Sigmoid colon (tissue), 7 donors: ENCODE data around the gene RAB14. TPM values are rescaled to one million over a fixed set of nuclear protein-coding genes. Genes with fewer than 3 reads are reported as not detected.

ENCODE experiments used
- DNase-seq: peaks from one replicate; pipeline ENCODE4 v3.0.0-alpha.2; 2019
- H3K27ac ChIP-seq, 4 donors: fragments of 200-600 bp; sonication (generic); one replicate each; pipeline ENCODE4 v1.5.1; 2016 to 2019; ENCODE audit warnings: mild to moderate bottlenecking in 1 of 4
- H3K27me3 ChIP-seq, 3 donors: fragments of 200-600 bp; sonication (generic); one replicate each; pipeline ENCODE4 v1.5.1; 2019; ENCODE audit warnings: mild to moderate bottlenecking in 1 of 3
- H3K36me3 ChIP-seq, 4 donors: fragments of 200-600 bp; sonication (generic); one replicate each; pipeline ENCODE4 v1.5.1; 2016 to 2019
- H3K4me1 ChIP-seq, 4 donors: fragments of 200-600 bp; sonication (generic); one replicate each; pipeline ENCODE4 v1.5.1; 2017 to 2019
- H3K4me3 ChIP-seq, 4 donors: fragments of 200-600 bp; sonication (generic); one replicate each; pipeline ENCODE4 v1.5.1; 2017 to 2019; ENCODE audit warnings: mild to moderate bottlenecking in 2 of 4, moderate library complexity in 1 of 4
- H3K9me3 ChIP-seq, 4 donors: fragments of 200-600 bp in 3 of 4; sonication (generic) in 3 of 4; one replicate each; pipeline versions ENCODE4 v1.5.1 to v1.6.1; 2013 to 2019
- EP300 ChIP-seq, 4 donors: sonication (generic); formaldehyde crosslinking; IDR thresholded peaks; one replicate each; pipeline ENCODE4 v1.6.1; 2017; ENCODE audit warnings: antibody characterized with exemption in 4 of 4
- POLR2A ChIP-seq, 2 donors: fragments of 450-650 bp; IDR thresholded peaks; one replicate each; pipeline ENCODE4 v1.6.1; 2016; ENCODE audit warnings: antibody characterized with exemption in 2 of 2, mild to moderate bottlenecking in 2 of 2, moderate library complexity in 2 of 2
- POLR2AphosphoS5 ChIP-seq, 4 donors: sonication (generic); formaldehyde crosslinking; IDR thresholded peaks; one replicate each; pipeline ENCODE4 v1.6.1; 2017; ENCODE audit warnings: antibody characterized with exemption in 4 of 4
- WGBS, 2 donors: extraction: QIAGEN DNeasy Blood & Tissue Kit; methylation state at CpG; one replicate each; pipeline ENCODE4 v1.1.7; 2013; 5-methylcytosine and 5-hydroxymethylcytosine counted together
- intact Hi-C: fragments of 100-400 bp; cut with DNase I; formaldehyde crosslinking; loops from one replicate; pipeline ENCODE4 v1.15.1; 2023
- polyA plus RNA-seq, 3 donors: library from polyadenylated mRNA; stranded (reverse); fragments of 200-250 nt; gene quantifications; one replicate each; pipeline ENCODE4 v1.2.3, GENCODE V29; 2013
- total RNA-seq, 4 donors: library from RNA; depleted of rRNA; stranded (reverse); fragments of >200 nt; gene quantifications; one replicate each; pipeline ENCODE4 v1.1.0, GENCODE V29; 2016
- TF ChIP-seq, protein P1 (sequence below), 4 experiments: fragments of 450-650 bp in 3 of 4; fragments of 200-600 bp in 1 of 4; IDR thresholded peaks; one replicate each; pipeline ENCODE4 v1.5.1; 2016 to 2019; ENCODE audit warnings: antibody characterized with exemption in 4 of 4, mild to moderate bottlenecking in 3 of 4, moderate library complexity in 2 of 4
- donor health status: healthy with polysubstance abuse.
- donor health status: Bipolar disorder and iron deficiency.
- donor health status: healthy.

Gene RAB14
- total and polyA plus RNA-seq, 7 donors: 28.2 to 61.7 (median 33.2) TPM

DNA sequence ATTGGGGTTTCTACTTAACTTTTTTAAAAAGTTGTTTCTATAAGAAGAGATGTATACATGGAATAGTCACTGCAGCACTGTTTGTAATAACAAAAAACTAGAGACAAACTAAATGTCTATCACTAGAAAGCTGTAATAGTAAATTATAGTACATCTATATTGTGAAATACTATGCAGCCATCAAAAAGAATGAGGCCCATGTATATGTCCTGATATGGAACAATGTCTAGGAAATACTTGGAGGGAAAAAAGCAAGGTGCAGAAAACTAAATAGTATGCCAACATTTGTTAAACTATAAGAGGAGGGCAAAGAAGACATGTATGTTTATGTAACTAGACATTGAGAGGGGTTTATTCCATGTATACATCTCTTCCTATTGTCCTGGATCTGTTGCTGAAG is 2.9 kb upstream of the RAB14 start:
- intact Hi-C loops: no loop called here

DNA sequence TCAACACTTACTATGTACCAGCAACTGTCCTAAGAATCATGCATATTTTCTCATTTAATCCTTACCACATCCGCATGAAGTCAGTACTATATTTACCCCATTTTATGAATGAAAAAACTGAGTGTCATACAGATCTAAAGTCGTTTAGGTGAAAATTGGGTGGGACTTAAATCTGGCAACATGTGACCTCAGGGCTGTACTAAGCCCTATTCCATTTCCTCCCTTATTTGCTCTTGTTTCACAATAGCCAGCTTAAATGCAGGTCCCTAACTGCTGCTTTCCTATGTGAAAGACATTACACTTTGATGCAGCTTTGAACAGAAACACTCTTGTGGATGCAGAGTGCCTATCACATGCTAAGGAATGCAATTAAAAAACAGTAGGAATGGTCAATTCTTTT is 2.5 kb upstream of the RAB14 start:
- WGBS, 2 donors: 53 to 64% methylated on average over 2 of the region's 2 CpGs
- TF ChIP-seq EP300 (IDR thresholded peaks at IDR 0.05) (no peak), POLR2AphosphoS5 (IDR thresholded peaks at IDR 0.05) (no peak), POLR2A (IDR thresholded peaks at IDR 0.05) (no peak)
- TF ChIP-seq, protein P1, sequence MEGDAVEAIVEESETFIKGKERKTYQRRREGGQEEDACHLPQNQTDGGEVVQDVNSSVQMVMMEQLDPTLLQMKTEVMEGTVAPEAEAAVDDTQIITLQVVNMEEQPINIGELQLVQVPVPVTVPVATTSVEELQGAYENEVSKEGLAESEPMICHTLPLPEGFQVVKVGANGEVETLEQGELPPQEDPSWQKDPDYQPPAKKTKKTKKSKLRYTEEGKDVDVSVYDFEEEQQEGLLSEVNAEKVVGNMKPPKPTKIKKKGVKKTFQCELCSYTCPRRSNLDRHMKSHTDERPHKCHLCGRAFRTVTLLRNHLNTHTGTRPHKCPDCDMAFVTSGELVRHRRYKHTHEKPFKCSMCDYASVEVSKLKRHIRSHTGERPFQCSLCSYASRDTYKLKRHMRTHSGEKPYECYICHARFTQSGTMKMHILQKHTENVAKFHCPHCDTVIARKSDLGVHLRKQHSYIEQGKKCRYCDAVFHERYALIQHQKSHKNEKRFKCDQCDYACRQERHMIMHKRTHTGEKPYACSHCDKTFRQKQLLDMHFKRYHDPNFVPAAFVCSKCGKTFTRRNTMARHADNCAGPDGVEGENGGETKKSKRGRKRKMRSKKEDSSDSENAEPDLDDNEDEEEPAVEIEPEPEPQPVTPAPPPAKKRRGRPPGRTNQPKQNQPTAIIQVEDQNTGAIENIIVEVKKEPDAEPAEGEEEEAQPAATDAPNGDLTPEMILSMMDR (IDR thresholded peaks at IDR 0.05): no peak
- intact Hi-C loops: no loop called here

More for the DNA sequence above, 2.9 kb upstream of the RAB14 start:
- H3K4me1 ChIP-seq: peaks cover 0 to 18% (median 17%) of the 10 kb centered on the region in 4 donors
- H3K9me3 ChIP-seq: no peaks in the 10 kb centered on the region
- TF ChIP-seq POLR2A (IDR thresholded peaks at IDR 0.05) (no peak), EP300 (IDR thresholded peaks at IDR 0.05) (no peak), POLR2AphosphoS5 (IDR thresholded peaks at IDR 0.05) (no peak)
- TF ChIP-seq, protein P1 (IDR thresholded peaks at IDR 0.05): no peak
- no peak overlapping the region for H3K27ac ChIP-seq
- no peak overlapping the region for H3K4me3 ChIP-seq
- no peak for DNase-seq
- no peaks in the 10 kb centered on the region for H3K36me3 ChIP-seq
- no peaks in the 10 kb centered on the region for H3K27me3 ChIP-seq

DNA sequence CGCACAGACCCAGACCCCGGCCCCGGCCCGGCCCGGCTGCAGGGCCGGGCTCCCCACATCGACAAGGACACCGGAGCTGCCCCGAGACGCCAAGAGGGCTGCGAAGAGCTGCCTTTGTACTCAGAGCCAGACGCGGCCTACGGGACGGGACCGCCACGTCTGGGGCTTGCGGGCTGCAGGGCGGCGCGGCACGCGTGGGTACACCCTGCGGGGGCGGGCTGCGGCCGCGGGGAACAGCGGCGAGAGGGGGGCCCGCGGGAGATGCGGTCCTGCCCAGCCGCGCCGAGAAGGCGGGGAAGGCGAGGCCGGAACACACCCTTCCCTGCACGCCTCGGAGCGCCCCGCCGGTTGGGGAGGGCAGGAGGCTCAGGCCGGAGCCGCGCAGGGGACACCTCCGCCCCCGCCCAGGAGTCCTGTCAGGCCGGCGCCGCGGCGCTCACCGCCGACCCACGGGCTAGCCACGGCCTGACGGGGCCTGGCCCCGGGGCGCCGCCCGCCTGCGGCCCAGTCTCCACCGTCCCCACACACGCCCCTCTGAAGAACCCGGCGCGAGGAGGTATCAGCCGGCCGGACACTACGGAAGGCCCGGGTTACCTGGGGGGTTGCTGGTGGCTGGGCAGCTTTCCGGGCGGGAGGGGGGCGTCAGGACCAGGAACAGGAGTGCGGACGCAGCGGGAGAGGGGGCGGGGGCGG is 478 bp downstream of the RAB14 start:
- peaks cover 0 to 52% (median 50%) of the 10 kb centered on the region in 4 donors for H3K4me1 ChIP-seq
- H3K36me3 ChIP-seq: no peaks in the 10 kb centered on the region
- intact Hi-C loops: no loop called here
- no peaks in the 10 kb centered on the region for H3K27me3 ChIP-seq
- peak overlapping the region; percentile 94 to 98 (median 96) for H3K27ac ChIP-seq
- TF ChIP-seq EP300 (IDR thresholded peaks at IDR 0.05) (no peak), POLR2AphosphoS5 (IDR thresholded peaks at IDR 0.05) (no peak), POLR2A (IDR thresholded peaks at IDR 0.05) (no peak)
- TF ChIP-seq, protein P1 (IDR thresholded peaks at IDR 0.05): no peak
- 0 to 1% methylated on average over 81 of the region's 81 CpGs for WGBS, 2 donors
- H3K4me3 ChIP-seq: peak overlapping the region; percentile 91 to 97 (median 96)
- no peaks in the 10 kb centered on the region for H3K9me3 ChIP-seq
- peak; percentile 71 for DNase-seq

More for the DNA sequence above, 2.5 kb upstream of the RAB14 start:
- Histone ChIP-seq H3K36me3 (no peaks in the 10 kb centered on the region), H3K4me1 (peaks cover 0 to 23% (median 22%) of the 10 kb centered on the region in 4 donors), H3K27ac (no peak overlapping the region), H3K27me3 (no peaks in the 10 kb centered on the region), H3K9me3 (no peaks in the 10 kb centered on the region), H3K4me3 (no peak overlapping the region)
- DNase-seq: no peak

DNA sequence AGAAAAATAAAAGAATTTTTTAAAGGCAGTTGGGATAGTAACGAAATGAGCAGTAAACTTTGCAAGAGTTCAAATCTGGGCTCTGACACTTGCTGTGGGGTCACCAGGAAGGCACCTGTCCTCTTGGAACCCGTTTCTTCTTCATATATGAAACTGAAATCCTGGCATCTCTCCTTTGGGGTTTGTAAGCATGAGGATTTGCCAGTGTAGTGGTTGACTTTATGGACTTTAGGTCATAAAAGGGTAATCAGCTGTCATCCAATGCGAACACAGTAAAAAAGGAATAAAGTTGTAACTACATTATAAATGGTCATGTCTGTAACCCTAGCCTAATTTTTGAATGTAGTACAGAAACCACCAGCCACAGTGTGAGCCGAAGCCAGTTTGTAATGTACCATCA is 1.3 kb downstream of the RAB14 start:
- no peaks in the 10 kb centered on the region for H3K27me3 ChIP-seq
- peaks cover 0 to 61% (median 55%) of the 10 kb centered on the region in 4 donors for H3K4me1 ChIP-seq
- intact Hi-C loops: no loop called here
- peak overlapping the region in 3 of 4 donors; percentile 96 to 98 (median 96) for H3K27ac ChIP-seq
- WGBS, 2 donors: 2 to 11% methylated on average over 4 of the region's 4 CpGs
- no peak for DNase-seq
- H3K9me3 ChIP-seq: no peaks in the 10 kb centered on the region
- H3K4me3 ChIP-seq: peak overlapping the region; percentile 91 to 97 (median 96)
- no peaks in the 10 kb centered on the region for H3K36me3 ChIP-seq
- TF ChIP-seq, protein P1 (IDR thresholded peaks at IDR 0.05): no peak
- TF ChIP-seq POLR2A (IDR thresholded peaks at IDR 0.05) (no peak), EP300 (IDR thresholded peaks at IDR 0.05) (no peak), POLR2AphosphoS5 (IDR thresholded peaks at IDR 0.05) (no peak)
